HG02885 (cell line): ENCODE measurements around the gene SLCO4A1.
"Not testable (repeated sequence)": the region's sequence is repeated elsewhere in the genome, so short reads cannot be mapped to it uniquely, and the experiment has no call there.

ENCODE experiments used
- ATAC-seq: cut with Tn5 transposase; IDR thresholded peaks from one replicate; pipeline ENCODE4 v1.9.1; 2021; ENCODE audit warnings: mild to moderate bottlenecking; ENCODE audit not compliant: unreplicated experiment, poor library complexity

The SLCO4A1 gene

GRCh38 chr20:62622178-62622876 is 20.0 kb upstream of the SLCO4A1 start:
- ATAC-seq, result no peak

GRCh38 chr20:62622877-62623487 is 19.3 kb upstream of the SLCO4A1 start:
- no peak for ATAC-seq

- ATAC-seq, result peak; percentile 87
These were observed 18.6 kb upstream of the SLCO4A1 start for GRCh38 chr20:62623488-62624324.

- ATAC-seq, result peak; percentile 51
These were observed 18.0 kb upstream of the SLCO4A1 start for GRCh38 chr20:62624325-62624690.

DNA sequence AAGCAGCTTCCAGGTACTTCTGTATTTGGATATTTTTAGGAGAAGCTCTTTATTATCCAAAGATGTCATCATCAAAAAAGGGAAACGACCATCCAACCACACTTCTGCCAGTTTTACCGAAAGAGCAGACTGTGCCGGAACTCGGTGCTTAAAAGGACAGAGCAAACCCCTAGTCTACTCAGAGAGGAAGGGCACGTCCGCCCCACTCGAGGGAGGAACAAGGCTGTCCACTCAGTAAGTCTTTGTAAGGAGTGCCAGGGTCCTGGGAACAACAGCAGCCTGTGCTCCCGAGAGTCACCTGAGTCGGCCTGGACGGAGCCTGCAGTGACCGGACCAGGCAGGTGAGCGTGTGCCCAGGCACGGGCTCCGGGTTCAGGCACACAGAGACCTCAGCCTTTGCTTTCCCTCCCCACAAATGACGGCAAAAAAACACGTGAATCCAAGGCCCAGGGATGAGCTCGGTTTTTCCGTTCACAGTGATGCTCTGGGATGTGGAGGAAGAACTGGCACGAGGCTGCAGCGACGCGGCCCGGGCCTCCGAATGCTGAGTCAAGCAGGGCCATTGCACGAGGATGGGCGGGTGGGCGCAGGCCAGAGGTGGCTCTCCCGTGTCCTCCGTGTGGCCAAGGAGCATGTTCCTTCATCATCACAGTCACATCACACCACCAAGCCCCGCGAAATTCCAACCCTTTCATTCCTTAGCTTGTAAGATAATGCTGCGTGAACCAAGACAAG is 17.4 kb upstream of the SLCO4A1 start:
- ATAC-seq, result no peak

- no peak for ATAC-seq
These were observed 16.8 kb upstream of the SLCO4A1 start for GRCh38 chr20:62625516-62625915.

DNA sequence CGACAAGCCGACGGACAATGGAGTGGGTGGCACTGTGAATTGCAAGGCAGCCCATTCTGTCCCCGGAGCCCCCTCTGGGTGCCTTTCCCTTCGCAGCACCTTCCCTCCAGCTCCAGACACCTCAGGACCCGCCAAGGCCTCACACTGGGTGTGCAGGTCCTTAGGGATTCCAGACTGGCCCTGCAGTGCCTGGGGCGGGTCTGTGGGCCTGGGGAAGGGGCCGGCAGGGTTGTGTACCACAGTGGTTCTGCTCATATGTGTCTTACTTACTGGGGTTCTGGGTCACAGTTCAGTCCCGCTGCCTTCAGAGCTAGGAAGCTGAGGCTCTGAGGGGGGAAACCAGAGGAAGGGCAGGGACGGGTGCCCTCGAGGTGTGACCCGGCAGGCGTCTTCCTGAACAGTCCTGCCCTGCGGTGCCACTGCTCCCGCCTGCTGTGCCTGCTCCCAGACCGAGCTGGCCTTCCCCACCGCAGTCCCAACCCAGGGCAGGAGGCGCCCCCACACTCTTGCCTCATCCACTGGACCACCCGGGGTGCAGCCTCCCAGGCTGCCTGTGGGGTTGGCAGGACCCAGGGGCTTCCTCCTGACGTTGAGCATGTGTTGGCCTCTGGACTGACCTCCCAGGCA is 16.3 kb upstream of the SLCO4A1 start:
- ATAC-seq, result no peak

- ATAC-seq, result not testable (repeated sequence)
These were observed 14.9 kb upstream of the SLCO4A1 start for GRCh38 chr20:62627425-62627824.

GRCh38 chr20:62627901-62628612 is 14.2 kb upstream of the SLCO4A1 start:
- ATAC-seq, result no peak

- ATAC-seq, result no peak
These were observed 13.6 kb upstream of the SLCO4A1 start for GRCh38 chr20:62628691-62629090.

GRCh38 chr20:62629864-62630470 is 12.3 kb upstream of the SLCO4A1 start:
- ATAC-seq, result no peak

- no peak for ATAC-seq
These were observed 10.7 kb upstream of the SLCO4A1 start for GRCh38 chr20:62631336-62632308.

- no peak for ATAC-seq
These were observed 9.7 kb upstream of the SLCO4A1 start for GRCh38 chr20:62632575-62633090.

DNA sequence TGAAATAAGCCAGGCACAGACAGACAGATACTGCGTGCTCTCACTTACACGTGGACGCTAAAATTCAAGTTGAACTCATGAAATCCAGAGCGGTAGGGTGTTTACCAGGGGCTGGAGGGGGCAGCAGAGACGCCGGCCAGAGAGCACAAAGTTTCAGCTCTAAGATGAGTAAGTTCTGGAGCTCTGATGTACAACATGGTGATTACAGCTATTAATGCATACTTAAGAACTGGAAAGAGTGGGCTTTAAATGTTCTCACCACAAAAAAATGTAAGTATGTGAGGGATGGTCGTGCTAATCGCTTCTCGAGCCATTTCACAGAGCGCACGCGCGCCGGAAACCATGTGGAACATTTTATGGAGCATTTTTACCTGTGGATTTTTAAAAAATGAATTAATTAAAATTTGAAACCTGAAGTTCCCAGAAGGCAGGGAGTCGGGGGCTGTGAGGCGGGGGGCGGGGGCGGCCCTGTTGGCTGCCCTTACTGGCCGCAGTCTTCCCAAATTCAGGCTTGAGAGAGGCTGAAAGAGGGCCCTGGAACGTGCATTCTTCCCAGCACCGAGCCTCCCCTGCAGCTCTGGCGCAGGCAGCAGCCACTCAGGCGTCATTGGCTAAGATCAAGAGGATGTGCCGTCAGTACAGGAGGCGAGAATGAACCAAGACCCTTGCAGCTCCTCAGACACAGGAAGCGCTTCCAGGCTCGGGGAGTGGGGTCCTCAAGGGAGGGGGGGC is 8.5 kb upstream of the SLCO4A1 start:
- ATAC-seq, result no peak

- ATAC-seq, result no peak
These were observed 7.9 kb upstream of the SLCO4A1 start for GRCh38 chr20:62634330-62634967.

- no peak for ATAC-seq
These were observed 7.1 kb upstream of the SLCO4A1 start for GRCh38 chr20:62635232-62635631.

DNA sequence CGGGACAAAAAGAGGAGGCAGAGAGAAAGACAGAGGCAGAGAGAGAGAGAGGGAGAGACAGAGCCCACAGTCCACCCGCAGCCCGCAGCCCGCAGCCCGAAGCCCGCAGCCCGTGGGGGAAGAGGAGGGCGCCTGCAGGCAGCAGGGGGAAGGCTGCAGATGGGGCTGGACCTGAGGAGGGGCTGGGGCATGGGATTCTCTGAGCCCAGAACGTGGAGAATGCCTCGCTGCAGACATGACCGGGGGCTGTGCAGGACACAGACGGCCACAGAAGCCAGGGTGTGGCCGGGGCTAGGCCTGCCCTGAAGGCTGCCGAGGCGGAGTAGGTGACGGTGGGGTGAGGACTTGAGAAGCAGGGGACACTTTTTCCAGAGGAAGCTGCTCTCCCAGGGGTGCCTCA is 6.5 kb upstream of the SLCO4A1 start:
- no peak for ATAC-seq
